Urinary bladder (tissue), 4 donors: ENCODE data around the gene SMYD4. TPM values are rescaled to one million over a fixed set of nuclear protein-coding genes. Genes with fewer than 3 reads are reported as not detected.

Experiments
- DNase-seq: peaks from one replicate; pipeline ENCODE4 v3.0.0-alpha.2; 2015; ENCODE audit errors: extremely low spot score
- H3K27ac ChIP-seq: one replicate; pipeline ENCODE4 v1.5.1; 2013; ENCODE audit warnings: low read depth, mild to moderate bottlenecking, moderate library complexity
- H3K36me3 ChIP-seq: one replicate; pipeline ENCODE4 v1.6.1; 2013; ENCODE audit warnings: mild to moderate bottlenecking, moderate library complexity; ENCODE audit not compliant: insufficient read depth
- H3K4me1 ChIP-seq: one replicate; pipeline ENCODE4 v1.6.1; 2013; ENCODE audit warnings: mild to moderate bottlenecking, moderate library complexity; ENCODE audit not compliant: insufficient read depth
- H3K4me3 ChIP-seq: one replicate; pipeline ENCODE4 v1.5.1; 2013; ENCODE audit warnings: low read depth, low read length
- whole genome bisulfite sequencing: extraction: QIAGEN DNeasy Blood & Tissue Kit; methylation state at CpG from one replicate; pipeline ENCODE4 v1.1.7; 2013; 5-methylcytosine and 5-hydroxymethylcytosine counted together
- polyA plus RNA-seq: library from polyadenylated mRNA; stranded (reverse); fragments of 200-250 nt; gene quantifications from one replicate; pipeline ENCODE4 v1.2.3, GENCODE V29; 2013
- total RNA-seq: library from RNA; depleted of rRNA; stranded (reverse); fragments of >200 nt; gene quantifications from one replicate; pipeline ENCODE4 v1.2.3, GENCODE V29; 2014
- donor health status: healthy with polysubstance abuse.
- donor health status: healthy.

The SMYD4 gene, protein sequence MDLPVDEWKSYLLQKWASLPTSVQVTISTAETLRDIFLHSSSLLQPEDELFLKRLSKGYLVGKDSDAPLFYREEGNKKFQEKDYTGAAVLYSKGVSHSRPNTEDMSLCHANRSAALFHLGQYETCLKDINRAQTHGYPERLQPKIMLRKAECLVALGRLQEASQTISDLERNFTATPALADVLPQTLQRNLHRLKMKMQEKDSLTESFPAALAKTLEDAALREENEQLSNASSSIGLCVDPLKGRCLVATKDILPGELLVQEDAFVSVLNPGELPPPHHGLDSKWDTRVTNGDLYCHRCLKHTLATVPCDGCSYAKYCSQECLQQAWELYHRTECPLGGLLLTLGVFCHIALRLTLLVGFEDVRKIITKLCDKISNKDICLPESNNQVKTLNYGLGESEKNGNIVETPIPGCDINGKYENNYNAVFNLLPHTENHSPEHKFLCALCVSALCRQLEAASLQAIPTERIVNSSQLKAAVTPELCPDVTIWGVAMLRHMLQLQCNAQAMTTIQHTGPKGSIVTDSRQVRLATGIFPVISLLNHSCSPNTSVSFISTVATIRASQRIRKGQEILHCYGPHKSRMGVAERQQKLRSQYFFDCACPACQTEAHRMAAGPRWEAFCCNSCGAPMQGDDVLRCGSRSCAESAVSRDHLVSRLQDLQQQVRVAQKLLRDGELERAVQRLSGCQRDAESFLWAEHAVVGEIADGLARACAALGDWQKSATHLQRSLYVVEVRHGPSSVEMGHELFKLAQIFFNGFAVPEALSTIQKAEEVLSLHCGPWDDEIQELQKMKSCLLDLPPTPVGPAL
- total RNA-seq (14.1 TPM), polyA plus RNA-seq (12.8 TPM)

DNA sequence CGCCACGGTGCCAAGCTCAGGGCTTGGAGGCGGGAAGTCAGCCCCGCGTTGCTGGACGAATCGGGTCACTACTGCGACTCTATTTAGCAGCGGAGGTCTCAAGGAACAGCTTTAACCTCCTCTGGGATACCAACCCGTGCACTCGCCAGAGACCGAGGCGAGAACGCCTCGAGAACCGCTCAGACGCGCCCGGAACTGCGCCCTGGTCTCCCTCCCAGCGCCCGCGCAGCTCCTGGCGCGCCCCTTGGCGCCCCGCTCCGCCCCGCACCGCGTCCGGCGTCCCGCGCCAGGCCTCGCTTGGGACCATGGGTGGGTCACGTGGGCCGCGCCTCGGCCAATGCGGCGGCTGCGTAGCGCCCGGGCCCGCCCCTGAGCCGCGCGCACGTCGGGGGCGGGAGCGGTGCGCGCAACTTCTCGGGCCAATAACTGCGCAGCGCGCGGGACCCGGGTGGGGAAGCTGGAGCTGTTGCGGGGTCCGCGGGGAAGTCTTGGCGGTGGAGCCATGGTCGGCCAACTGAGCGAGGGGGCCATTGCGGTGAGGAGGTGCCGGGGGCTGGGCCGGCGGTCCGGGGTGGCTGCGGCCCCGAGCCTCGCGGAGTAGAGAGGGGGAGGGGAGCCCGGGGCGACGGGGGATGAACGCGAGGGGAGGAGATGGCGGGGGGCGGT lies at the start of gene SMYD4, which contains the start of gene RPA1:
TSS of gene SMYD4 (minus strand) at position 311 of the 666 bp plus-strand sequence. CDS start 1,908 bp downstream, outside the sequence.
TSS of gene RPA1 (plus strand) at position 414 of the 666 bp plus-strand sequence. CDS start at position 503, 89 bp downstream.
- DNase-seq: peak; percentile 58
- no peaks in the 10 kb centered on the region for H3K4me1 ChIP-seq
- under 1% methylated on average over 83 of the region's 83 CpGs for WGBS

GRCh38 chr17:1878419-1879121 lies 48.9 kb upstream of the SMYD4 start:
- WGBS: 88% methylated on average over 17 of the region's 17 CpGs

More for the DNA sequence above, at the start of gene SMYD4, which contains the start of gene RPA1:
- Histone ChIP-seq H3K36me3 (peaks cover 5% of the 10 kb centered on the region), H3K4me3 (peak within 1 kb of the TSS; percentile 86), H3K27ac (peak within 1 kb of the TSS; percentile 93)

GRCh38 chr17:1875597-1875996 lies 45.9 kb upstream of the SMYD4 start:
- no peak for DNase-seq
- H3K4me3 ChIP-seq: no peak overlapping the region
- peaks cover 2% of the 10 kb centered on the region for H3K4me1 ChIP-seq
- WGBS: 90% methylated on average over 4 of the region's 4 CpGs
- H3K27ac ChIP-seq: no peak overlapping the region
- peaks cover 10% of the 10 kb centered on the region for H3K36me3 ChIP-seq

More at GRCh38 chr17:1878419-1879121, 48.9 kb upstream of the SMYD4 start:
- H3K36me3 ChIP-seq: peaks cover 10% of the 10 kb centered on the region
- H3K4me3 ChIP-seq: no peak overlapping the region
- H3K27ac ChIP-seq: no peak overlapping the region
- no peaks in the 10 kb centered on the region for H3K4me1 ChIP-seq
- no peak for DNase-seq

DNA sequence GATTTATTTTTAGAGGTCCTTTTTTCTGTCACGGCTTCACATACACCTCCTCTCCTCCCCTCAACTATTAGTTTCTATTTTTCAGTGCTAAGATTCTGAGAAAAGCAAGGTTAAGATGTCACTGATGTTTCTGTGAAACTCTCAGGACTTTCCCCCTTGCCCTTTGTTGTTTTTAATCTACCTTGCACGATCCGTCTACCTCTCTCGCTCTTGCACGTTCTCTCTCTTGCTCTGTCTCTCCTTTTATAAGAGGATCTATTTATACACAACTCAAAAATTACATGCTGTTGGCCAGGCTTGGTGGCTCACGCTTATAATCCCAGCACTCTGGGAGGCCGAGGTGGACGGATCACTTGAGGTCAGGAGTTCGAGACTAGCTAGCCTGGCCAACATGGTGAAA lies 43.7 kb upstream of the SMYD4 start:
- no peak overlapping the region for H3K4me3 ChIP-seq
- peaks cover 5% of the 10 kb centered on the region for H3K36me3 ChIP-seq
- no peak overlapping the region for H3K27ac ChIP-seq
- peaks cover 2% of the 10 kb centered on the region for H3K4me1 ChIP-seq
- DNase-seq: no peak
- 93% methylated on average over 9 of the region's 9 CpGs for WGBS

GRCh38 chr17:1872976-1873375 lies 43.3 kb upstream of the SMYD4 start:
- H3K36me3 ChIP-seq: peaks cover 5% of the 10 kb centered on the region
- H3K4me1 ChIP-seq: peaks cover 2% of the 10 kb centered on the region
- DNase-seq: no peak
- 87% methylated on average over 4 of the region's 4 CpGs for WGBS
- no peak overlapping the region for H3K27ac ChIP-seq
- no peak overlapping the region for H3K4me3 ChIP-seq

GRCh38 chr17:1872254-1872653 lies 42.6 kb upstream of the SMYD4 start:
- no peak overlapping the region for H3K27ac ChIP-seq
- peaks cover 5% of the 10 kb centered on the region for H3K36me3 ChIP-seq

GRCh38 chr17:1871756-1872155 lies 42.1 kb upstream of the SMYD4 start:
- 76% methylated on average over 5 of the region's 5 CpGs for WGBS
- peaks cover 5% of the 10 kb centered on the region for H3K36me3 ChIP-seq
- H3K4me3 ChIP-seq: no peak overlapping the region
- peaks cover 2% of the 10 kb centered on the region for H3K4me1 ChIP-seq
- DNase-seq: no peak
- H3K27ac ChIP-seq: no peak overlapping the region

More at GRCh38 chr17:1872254-1872653, 42.6 kb upstream of the SMYD4 start:
- 93% methylated on average over 12 of the region's 12 CpGs for WGBS
- no peak for DNase-seq
- peaks cover 2% of the 10 kb centered on the region for H3K4me1 ChIP-seq
- no peak overlapping the region for H3K4me3 ChIP-seq

GRCh38 chr17:1870592-1870991 lies 40.9 kb upstream of the SMYD4 start:
- WGBS: 68% methylated on average over 3 of the region's 3 CpGs
- Histone ChIP-seq H3K4me3 (no peak overlapping the region), H3K4me1 (peaks cover 2% of the 10 kb centered on the region), H3K36me3 (peaks cover 5% of the 10 kb centered on the region), H3K27ac (no peak overlapping the region)
- no peak for DNase-seq

- Histone ChIP-seq H3K27ac (no peak overlapping the region), H3K4me3 (no peak overlapping the region), H3K36me3 (peaks cover 2% of the 10 kb centered on the region), H3K4me1 (peaks cover 2% of the 10 kb centered on the region)
- no peak for DNase-seq
- 88% methylated on average over 8 of the region's 8 CpGs for WGBS
These were observed 38.4 kb upstream of the SMYD4 start for GRCh38 chr17:1868090-1868489.

DNA sequence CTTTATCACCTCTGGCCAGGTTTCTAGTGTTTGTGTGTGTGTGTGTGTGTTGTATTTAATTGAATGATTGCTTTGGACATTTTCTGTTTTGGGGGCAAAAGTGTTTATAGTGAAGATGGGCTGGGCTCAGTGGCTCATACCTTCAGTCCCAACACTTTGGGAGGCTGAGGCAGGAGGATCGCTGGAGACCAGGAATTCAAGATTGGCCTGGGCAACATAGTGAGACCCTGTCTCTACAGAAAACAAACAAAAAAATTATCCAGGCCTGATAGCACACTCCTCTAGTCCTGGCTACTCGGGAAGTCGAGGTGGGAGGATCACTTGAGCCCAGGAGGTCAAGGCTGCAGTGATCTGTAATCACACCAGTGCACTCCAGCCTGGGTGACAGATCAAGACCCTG lies 37.6 kb upstream of the SMYD4 start:
- WGBS: 90% methylated on average over 3 of the region's 3 CpGs
- H3K27ac ChIP-seq: no peak overlapping the region
- H3K36me3 ChIP-seq: peaks cover 2% of the 10 kb centered on the region
- H3K4me1 ChIP-seq: peaks cover 2% of the 10 kb centered on the region
- no peak for DNase-seq
- H3K4me3 ChIP-seq: no peak overlapping the region

DNA sequence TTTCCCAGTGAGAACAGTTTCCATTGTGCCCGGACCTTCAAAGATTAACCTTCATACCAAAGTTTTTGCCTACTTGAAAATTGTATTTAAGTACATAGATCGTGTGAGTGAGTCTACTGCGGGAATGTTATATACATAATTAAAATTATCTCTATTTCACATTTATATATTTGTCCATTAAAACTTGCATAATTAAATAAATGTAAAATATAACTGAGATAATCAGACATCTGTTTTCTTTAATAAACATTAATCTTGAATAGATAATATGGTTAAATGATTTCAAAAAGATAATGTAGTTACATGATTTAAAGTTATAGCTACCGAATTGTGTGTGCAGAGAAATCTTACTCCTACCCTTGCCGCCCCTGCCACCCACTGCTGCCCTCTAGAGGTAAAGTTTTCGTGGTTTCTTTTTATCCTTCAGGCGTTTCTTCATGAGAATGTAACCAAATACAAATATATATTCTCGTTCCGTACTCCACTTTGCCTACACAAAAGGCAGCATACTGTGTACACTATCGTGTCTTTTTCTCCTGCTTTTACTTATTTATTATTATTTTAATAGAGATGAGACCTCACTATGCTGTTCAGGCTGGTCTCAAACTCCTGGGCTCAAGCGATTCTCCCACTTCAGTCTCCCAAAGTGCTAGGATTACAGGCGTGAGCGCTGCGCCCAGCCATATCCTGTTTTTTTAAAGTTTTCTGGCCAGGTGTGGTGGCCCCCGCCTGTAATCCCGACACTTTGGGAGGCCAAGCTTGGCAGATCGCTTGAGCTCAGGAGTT lies 35.7 kb upstream of the SMYD4 start:
- Histone ChIP-seq H3K4me3 (no peak overlapping the region), H3K27ac (no peak overlapping the region), H3K4me1 (no peaks in the 10 kb centered on the region), H3K36me3 (no peaks in the 10 kb centered on the region)
- DNase-seq: no peak
- 86% methylated on average over 17 of the region's 17 CpGs for WGBS

GRCh38 chr17:1861391-1862010 lies 31.8 kb upstream of the SMYD4 start:
- no peak overlapping the region for H3K27ac ChIP-seq
- H3K4me3 ChIP-seq: no peak overlapping the region
- H3K36me3 ChIP-seq: no peaks in the 10 kb centered on the region
- no peaks in the 10 kb centered on the region for H3K4me1 ChIP-seq
- DNase-seq: no peak
- WGBS: 83% methylated on average over 16 of the region's 16 CpGs
